Smooth muscle cell (in vitro differentiated cells): ENCODE results near the gene TXNDC16. TPM values are rescaled to one million over a fixed set of nuclear protein-coding genes. Genes with fewer than 3 reads are reported as not detected.

Source experiments
- DNase-seq: peaks from one replicate; lab custom pipeline; 2025; ENCODE audit not compliant: unreplicated experiment; lab: John Stamatoyannopoulos, UW
- H2AFZ ChIP-seq: fragments of 200-600 bp; sonication (generic); 2 replicates; pipeline ENCODE4 v1.6.0; 2016; ENCODE audit warnings: antibody characterized with exemption, low read depth, mild to moderate bottlenecking
- H3F3A ChIP-seq: fragments of 200-600 bp; sonication (generic); 2 replicates; pipeline ENCODE4 v1.6.0; 2017; ENCODE audit warnings: antibody characterized with exemption, low read depth
- H3K27ac ChIP-seq: fragments of 200-600 bp; sonication (generic); 2 replicates; pipeline ENCODE4 v1.5.1; 2016; ENCODE audit warnings: low read depth, mild to moderate bottlenecking
- H3K27me3 ChIP-seq: fragments of 200-600 bp; sonication (generic); 2 replicates; pipeline ENCODE4 v1.6.1; 2016; ENCODE audit warnings: low read depth, mild to moderate bottlenecking
- H3K36me3 ChIP-seq: fragments of 200-600 bp; sonication (generic); 2 replicates; pipeline ENCODE4 v1.5.1; 2016; ENCODE audit warnings: low read depth
- H3K4me1 ChIP-seq: fragments of 200-600 bp; sonication (generic); 2 replicates; pipeline ENCODE4 v1.5.1; 2016; ENCODE audit warnings: low read depth
- H3K4me2 ChIP-seq: fragments of 200-600 bp; sonication (generic); 2 replicates; pipeline ENCODE4 v1.6.0; 2016; ENCODE audit warnings: mild to moderate bottlenecking
- H3K4me3 ChIP-seq: fragments of 200-600 bp; sonication (generic); 2 replicates; pipeline ENCODE4 v1.5.1; 2016; ENCODE audit warnings: mild to moderate bottlenecking
- H3K79me2 ChIP-seq: fragments of 200-600 bp; sonication (generic); 2 replicates; pipeline ENCODE4 v1.6.0; 2016; ENCODE audit warnings: low read depth, mild to moderate bottlenecking
- H3K9ac ChIP-seq: fragments of 200-600 bp; sonication (generic); 2 replicates; pipeline ENCODE4 v1.6.0; 2016; ENCODE audit warnings: low read depth
- H3K9me3 ChIP-seq: fragments of 200-600 bp; sonication (generic); replicated peaks from 2 replicates; pipeline ENCODE4 v1.5.1; 2016; ENCODE audit warnings: low read depth
- H4K20me1 ChIP-seq: fragments of 200-600 bp; sonication (generic); 2 replicates; pipeline ENCODE4 v1.6.0; 2016; ENCODE audit warnings: low read depth
- WGBS: methylation state at CpG from one replicate; pipeline ENCODE4 v1.1.7; 2016; ENCODE audit warnings: low lambda C conversion rate; 5-methylcytosine and 5-hydroxymethylcytosine counted together
- polyA plus RNA-seq: library from polyadenylated mRNA; unstranded; fragments of >200 nt; fragmentation: Nextera tagmentation; extraction: Ambion mirVana; gene quantifications from 2 replicates; pipeline ENCODE4 v1.2.1, GENCODE V29; 2016
- total RNA-seq: library from RNA; depleted of rRNA; stranded (reverse); fragments of >200 nt; gene quantifications from 2 replicates; pipeline ENCODE4 v1.2.3, GENCODE V29; 2014
- TF ChIP-seq, protein P1 (sequence below): fragments of 200-600 bp; sonication (generic); IDR thresholded peaks from 2 replicates; pipeline ENCODE4 v1.5.1; 2017; ENCODE audit warnings: borderline replicate concordance, mild to moderate bottlenecking, antibody characterized with exemption; ENCODE audit not compliant: insufficient read depth, poor library complexity, severe bottlenecking

Gene TXNDC16
- total and polyA plus RNA-seq, 2 experiments from 2014 or later, result 1.8 to 5.6 TPM

DNA sequence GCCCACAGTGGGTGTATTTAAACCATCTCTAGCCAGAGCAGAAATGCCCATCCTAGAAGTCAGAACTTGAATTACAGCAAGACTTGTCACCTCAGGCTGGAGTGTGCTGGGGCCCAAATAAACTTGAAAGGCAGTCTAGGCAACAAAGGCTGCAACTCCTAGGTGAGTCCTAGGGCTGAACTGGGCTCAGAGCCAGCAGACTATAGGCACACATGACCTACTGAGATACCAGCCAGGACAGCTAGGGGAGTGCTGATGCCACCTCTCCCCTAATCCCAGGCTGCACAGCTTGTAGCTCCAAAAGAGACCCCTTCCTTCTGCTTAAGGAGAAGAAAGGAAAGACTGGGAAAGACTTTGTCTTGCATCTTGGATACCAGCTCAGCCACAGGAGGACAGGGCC, 106.0 kb downstream of the TXNDC16 start:
- no peak for DNase-seq
- Histone ChIP-seq H3F3A (no peaks in the 10 kb centered on the region), H4K20me1 (no peaks in the 10 kb centered on the region), H3K36me3 (no peaks in the 10 kb centered on the region), H3K4me2 (no peak overlapping the region), H3K27me3 (no peaks in the 10 kb centered on the region), H3K9me3 (no peaks in the 10 kb centered on the region), H3K9ac (no peak overlapping the region), H3K79me2 (no peaks in the 10 kb centered on the region), H3K4me3 (no peak overlapping the region), H3K27ac (no peak overlapping the region), H3K4me1 (no peaks in the 10 kb centered on the region), H2AFZ (no peak overlapping the region)
- TF ChIP-seq, protein P1, sequence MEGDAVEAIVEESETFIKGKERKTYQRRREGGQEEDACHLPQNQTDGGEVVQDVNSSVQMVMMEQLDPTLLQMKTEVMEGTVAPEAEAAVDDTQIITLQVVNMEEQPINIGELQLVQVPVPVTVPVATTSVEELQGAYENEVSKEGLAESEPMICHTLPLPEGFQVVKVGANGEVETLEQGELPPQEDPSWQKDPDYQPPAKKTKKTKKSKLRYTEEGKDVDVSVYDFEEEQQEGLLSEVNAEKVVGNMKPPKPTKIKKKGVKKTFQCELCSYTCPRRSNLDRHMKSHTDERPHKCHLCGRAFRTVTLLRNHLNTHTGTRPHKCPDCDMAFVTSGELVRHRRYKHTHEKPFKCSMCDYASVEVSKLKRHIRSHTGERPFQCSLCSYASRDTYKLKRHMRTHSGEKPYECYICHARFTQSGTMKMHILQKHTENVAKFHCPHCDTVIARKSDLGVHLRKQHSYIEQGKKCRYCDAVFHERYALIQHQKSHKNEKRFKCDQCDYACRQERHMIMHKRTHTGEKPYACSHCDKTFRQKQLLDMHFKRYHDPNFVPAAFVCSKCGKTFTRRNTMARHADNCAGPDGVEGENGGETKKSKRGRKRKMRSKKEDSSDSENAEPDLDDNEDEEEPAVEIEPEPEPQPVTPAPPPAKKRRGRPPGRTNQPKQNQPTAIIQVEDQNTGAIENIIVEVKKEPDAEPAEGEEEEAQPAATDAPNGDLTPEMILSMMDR, result no peak

DNA sequence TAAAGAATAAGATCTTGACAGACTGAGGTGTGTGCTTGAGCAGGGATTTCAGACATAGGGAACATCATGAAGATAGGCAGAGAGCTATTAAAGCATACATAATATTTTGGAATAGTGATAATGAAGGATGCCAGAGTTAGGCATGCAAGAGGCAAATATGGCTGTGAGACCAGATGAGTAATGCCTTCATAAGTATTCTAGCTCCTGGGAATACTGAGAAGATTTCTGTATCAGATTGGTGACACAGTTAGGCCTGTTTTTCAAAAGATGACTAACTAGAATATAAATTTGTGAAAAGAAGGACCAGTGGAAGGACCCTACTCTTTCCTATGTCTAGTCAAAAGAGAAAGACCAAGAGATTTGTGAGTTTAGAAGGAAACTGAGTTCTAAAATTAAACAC, 108.8 kb downstream of the TXNDC16 start:
- Histone ChIP-seq H3K9ac (no peak overlapping the region), H3K4me2 (no peak overlapping the region), H3K27me3 (no peaks in the 10 kb centered on the region), H2AFZ (no peak overlapping the region), H3F3A (no peaks in the 10 kb centered on the region), H4K20me1 (no peaks in the 10 kb centered on the region), H3K4me1 (no peaks in the 10 kb centered on the region), H3K9me3 (no peaks in the 10 kb centered on the region), H3K27ac (peak overlapping the region; percentile 29), H3K79me2 (no peaks in the 10 kb centered on the region), H3K4me3 (no peak overlapping the region), H3K36me3 (no peaks in the 10 kb centered on the region)
- no peak for DNase-seq
- TF ChIP-seq, protein P1, result no peak

DNA sequence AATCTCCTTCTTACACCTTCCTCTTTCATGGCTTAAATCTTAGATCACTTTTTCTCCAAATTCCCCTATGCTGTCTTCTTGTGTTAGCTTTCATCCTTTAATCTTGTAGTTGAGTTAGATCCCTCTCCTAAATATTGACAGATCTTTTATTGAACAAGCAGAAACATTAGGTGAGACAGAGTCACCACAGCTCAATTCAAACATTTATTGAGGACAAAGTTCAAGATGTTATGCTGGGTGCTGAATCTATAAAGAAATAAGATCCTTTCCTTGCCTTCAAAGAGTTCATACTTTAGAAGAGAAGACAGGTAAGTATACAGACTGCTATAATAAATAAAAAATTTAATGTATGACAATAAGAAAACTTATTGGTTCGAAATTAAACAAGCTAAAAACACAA, 109.7 kb downstream of the TXNDC16 start:
- H3K9ac ChIP-seq, result no peak overlapping the region
- no peak overlapping the region for H3K27ac ChIP-seq
- H3K36me3 ChIP-seq, result no peaks in the 10 kb centered on the region
- no peak overlapping the region for H3K4me2 ChIP-seq
- 94% methylated on average over 1 of the region's 1 CpG for WGBS
- H2AFZ ChIP-seq, result no peak overlapping the region
- no peak overlapping the region for H3K4me3 ChIP-seq
- H3F3A ChIP-seq, result no peaks in the 10 kb centered on the region
- H3K79me2 ChIP-seq, result no peaks in the 10 kb centered on the region
- no peaks in the 10 kb centered on the region for H3K4me1 ChIP-seq
- no peaks in the 10 kb centered on the region for H3K27me3 ChIP-seq
- no peak for DNase-seq
- H3K9me3 ChIP-seq, result no peaks in the 10 kb centered on the region
- TF ChIP-seq, protein P1, result no peak
- no peaks in the 10 kb centered on the region for H4K20me1 ChIP-seq

DNA sequence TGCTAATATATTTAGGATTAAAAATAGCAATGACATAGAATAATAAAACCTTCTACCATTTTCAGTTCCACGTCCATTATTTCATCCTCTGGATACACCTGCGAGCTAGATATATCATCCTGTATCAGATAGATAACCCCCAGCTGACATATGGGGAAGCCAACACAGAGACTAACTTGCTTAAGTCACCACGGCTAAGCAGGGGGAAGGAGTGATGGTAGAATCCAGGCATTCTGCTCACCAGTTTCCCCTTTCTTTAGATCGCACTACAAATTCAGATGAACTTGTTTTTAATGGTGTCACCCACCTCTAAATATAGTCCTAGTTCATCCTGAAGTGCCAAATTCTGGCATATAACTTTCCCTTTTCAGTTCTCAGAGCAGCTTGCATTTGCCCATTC, 110.1 kb downstream of the TXNDC16 start:
- Histone ChIP-seq H3K9me3 (no peaks in the 10 kb centered on the region), H3K4me1 (no peaks in the 10 kb centered on the region), H3K4me3 (no peak overlapping the region), H3F3A (no peaks in the 10 kb centered on the region), H3K9ac (no peak overlapping the region), H3K27ac (no peak overlapping the region), H4K20me1 (no peaks in the 10 kb centered on the region), H3K36me3 (no peaks in the 10 kb centered on the region), H2AFZ (no peak overlapping the region), H3K27me3 (no peaks in the 10 kb centered on the region), H3K4me2 (no peak overlapping the region), H3K79me2 (no peaks in the 10 kb centered on the region)
- TF ChIP-seq, protein P1, result no peak
- DNase-seq, result no peak
- WGBS, result 94% methylated on average over 4 of the region's 4 CpGs
